Measurements from ENCODE around the gene ZNF334. TPM values are rescaled to one million over a fixed set of nuclear protein-coding genes. Genes with fewer than 3 reads are reported as not detected.

Gene ZNF334
- total and polyA plus RNA-seq, 2 of the 4 experiments (the other 2 are of a cell fraction), result 1.4 to 2.1 TPM

- BruUV-seq (replicated peaks), result no TSS peak
- no peaks in the 10 kb centered on the region for H3K4me1 ChIP-seq (ENCODE audit: control insufficient read depth, insufficient read depth, low read length)
- no peak overlapping the region for H3K56ac ChIP-seq (ENCODE audit: extremely low read depth, insufficient read depth, low read length)
- TF ChIP-seq FOS (IDR thresholded peaks at IDR 0.05; ENCODE audit: low read depth, low read length) (no peak), RFX5 (IDR thresholded peaks at IDR 0.05; ENCODE audit: low read depth, low read length) (no peak), POLR2A (IDR thresholded peaks at IDR 0.05; ENCODE audit: low read depth, low read length) (no peak), BHLHE40 (IDR thresholded peaks at IDR 0.05; ENCODE audit: low read depth, low read length) (no peak), USF2 (IDR thresholded peaks at IDR 0.05; ENCODE audit: low read depth, low read length) (no peak), NFE2L2 (IDR thresholded peaks at IDR 0.05; ENCODE audit: low read depth, low read length) (no peak), MAFK (IDR thresholded peaks at IDR 0.05; ENCODE audit: low read depth, low read length) (no peak), CTCF (conservative IDR thresholded peaks at IDR 0.05; ENCODE audit: low read depth, low read length) (no peak), CEBPB (IDR thresholded peaks at IDR 0.05; ENCODE audit: low read depth, low read length) (no peak), SMC3 (IDR thresholded peaks at IDR 0.05; ENCODE audit: low read depth, low read length) (no peak), RAD21 (IDR thresholded peaks at IDR 0.05; ENCODE audit: low read length) (no peak), RCOR1 (IDR thresholded peaks at IDR 0.05; ENCODE audit: insufficient replicate concordance, low read length) (no peak), CHD1 (IDR thresholded peaks at IDR 0.05; ENCODE audit: low read depth, low read length) (no peak), MAZ (IDR thresholded peaks at IDR 0.05; ENCODE audit: borderline replicate concordance, low read depth, low read length) (no peak), MXI1 (IDR thresholded peaks at IDR 0.05; ENCODE audit: borderline replicate concordance, low read depth, low read length) (no peak)
- no peaks in the 10 kb centered on the region for H3K79me1 ChIP-seq (ENCODE audit: low read depth in 1 of 2, low read length in 2 of 2)
- intact Hi-C loops (cut with micrococcal nuclease) (no loop called here), dilution Hi-C loops (cut with HindIII; ENCODE audit: low sequenced_read_pairs, unreplicated experiment) (no loop called here), in situ Hi-C loops (cut with MboI; ENCODE audit: low sequenced_read_pairs) (no loop called here)
- no peak overlapping the region for H3K23ac ChIP-seq (ENCODE audit: low read depth, low read length)
- no peak for ATAC-seq (ENCODE audit: low read depth)
- H2BK120ac ChIP-seq (ENCODE audit: low read depth, low read length), result no peak overlapping the region
- no peak overlapping the region for H2AK9ac ChIP-seq (replicated peaks; ENCODE audit: low read depth, low read length, poor library complexity)
- H4K91ac ChIP-seq (ENCODE audit: insufficient read depth, low read depth, low read length), result no peak overlapping the region
- no peak overlapping the region for H3K4me3 ChIP-seq (ENCODE audit: insufficient read depth, low read depth, low read length)
- H3K27ac ChIP-seq (ENCODE audit: insufficient read depth, low read length), result no peak overlapping the region
- H3K14ac ChIP-seq (replicated peaks; ENCODE audit: low read depth, low read length), result no peak overlapping the region
- H2BK20ac ChIP-seq (ENCODE audit: low read depth, low read length), result no peak overlapping the region
- H4K5ac ChIP-seq (ENCODE audit: low read depth, low read length), result no peak overlapping the region
- H3K4me2 ChIP-seq (ENCODE audit: low read depth, low read length), result no peak overlapping the region
- POLR2A ChIA-PET (ENCODE audit: unreplicated experiment), result no interaction called here
- no peaks in the 10 kb centered on the region for H3K36me3 ChIP-seq (ENCODE audit: control insufficient read depth, insufficient read depth, low read length)
- no peaks in the 10 kb centered on the region for H4K20me1 ChIP-seq (ENCODE audit: insufficient read depth, low read length)
- H3K9me3 ChIP-seq (ENCODE audit: control insufficient read depth, insufficient read depth, low read length), result no peaks in the 10 kb centered on the region
- no peak overlapping the region for H3K4ac ChIP-seq (ENCODE audit: low read depth, low read length)
- H2BK15ac ChIP-seq (ENCODE audit: low read depth, low read length), result no peak overlapping the region
- H2AK5ac ChIP-seq (ENCODE audit: low read depth, low read length), result no peak overlapping the region
- H2AFZ ChIP-seq (replicated peaks; ENCODE audit: low read length, poor library complexity), result no peak overlapping the region
- no peak overlapping the region for H4K8ac ChIP-seq (ENCODE audit: low read depth in 2 of 2, low read length in 2 of 2)
- no peak overlapping the region for H3K9ac ChIP-seq (ENCODE audit: low read depth, low read length)
- DNase-seq, result no peak
- H3K18ac ChIP-seq (ENCODE audit: low read depth, low read length), result no peak overlapping the region
- WGBS, 2 experiments (ENCODE audit: extremely low coverage in 2 of 2, insufficient read length in 1 of 2), result 86% methylated on average over 1 of the region's 4 CpGs; no CpG with 5 or more reads in 1 of the 2 experiments
- H3K27me3 ChIP-seq (ENCODE audit: control insufficient read depth, insufficient read depth, low read length), result peaks cover 6% of the 10 kb centered on the region
- no peaks in the 10 kb centered on the region for H3K9me1 ChIP-seq (ENCODE audit: insufficient read depth, low read length)
- CTCF ChIA-PET, result interaction anchor here (1.5 kb wide), 1 partner anchor 10 kb away, joined by 4 read pairs; no protein-coding TSS in a partner anchor
- H2BK5ac ChIP-seq (ENCODE audit: low read depth, low read length, poor library complexity, severe bottlenecking), result no peak overlapping the region
These were observed 49.5 kb downstream of the ZNF334 start for GRCh38 chr20:46463852-46464251.
